Measurements from ENCODE around the gene NCOA7.

The NCOA7 gene

GRCh38 chr6:125747589-125748405, 43.0 kb upstream of the NCOA7 start:
- H3K27ac ChIP-seq, result no peak overlapping the region
- no peaks in the 10 kb centered on the region for H3K9me3 ChIP-seq
- H3K36me3 ChIP-seq, result no peaks in the 10 kb centered on the region
- peak overlapping the region; percentile 75 for H3K4me3 ChIP-seq
- H4K20me1 ChIP-seq, result peaks cover 29% of the 10 kb centered on the region
- TF ChIP-seq Cebpa-rat (IDR thresholded peaks at IDR 0.05), result no peak
- peaks cover 76% of the 10 kb centered on the region for H3K27me3 ChIP-seq
- H3K9ac ChIP-seq, result peak overlapping the region; percentile 11; the same call in 1 of the 2 replicates
- H3K4me1 ChIP-seq, result peaks cover 30% of the 10 kb centered on the region
- H3K4me2 ChIP-seq, result peak overlapping the region; percentile 98

GRCh38 chr6:125748406-125749172, 42.2 kb upstream of the NCOA7 start:
- no peak for TF ChIP-seq Cebpa-rat (IDR thresholded peaks at IDR 0.05)
- Histone ChIP-seq H4K20me1 (peaks cover 29% of the 10 kb centered on the region), H3K4me3 (peak overlapping the region; percentile 75), H3K27ac (no peak overlapping the region), H3K4me2 (peak overlapping the region; percentile 98), H3K9ac (peak overlapping the region; percentile 11; the same call in 1 of the 2 replicates), H3K36me3 (no peaks in the 10 kb centered on the region), H3K9me3 (no peaks in the 10 kb centered on the region), H3K4me1 (peaks cover 30% of the 10 kb centered on the region), H3K27me3 (peaks cover 75% of the 10 kb centered on the region)

- no peak for TF ChIP-seq Cebpa-rat (IDR thresholded peaks at IDR 0.05)
- H3K4me2 ChIP-seq, result peak within 1 kb of the TSS; percentile 98
- H3K9me3 ChIP-seq, result no peaks in the 10 kb centered on the region
- H3K4me3 ChIP-seq, result peak within 1 kb of the TSS; percentile 75
- H4K20me1 ChIP-seq, result peaks cover 29% of the 10 kb centered on the region
- H3K36me3 ChIP-seq, result no peaks in the 10 kb centered on the region
- no peak within 1 kb of the TSS for H3K27ac ChIP-seq
- no peak within 1 kb of the TSS; the same call in 1 of the 2 replicates for H3K9ac ChIP-seq
- peaks cover 30% of the 10 kb centered on the region for H3K4me1 ChIP-seq
- peaks cover 73% of the 10 kb centered on the region for H3K27me3 ChIP-seq
Observed at GRCh38 chr6:125749173-125749864, 41.4 kb upstream of the NCOA7 start, which contains the start of gene HEY2. TSS of gene HEY2 (plus strand) at chr6:125749632. CDS start at chr6:125749777, 145 bp downstream.

GRCh38 chr6:125749865-125750691, 40.7 kb upstream of the NCOA7 start:
- peak overlapping the region; percentile 75 for H3K4me3 ChIP-seq
- no peaks in the 10 kb centered on the region for H3K36me3 ChIP-seq
- H3K4me2 ChIP-seq, result peak overlapping the region; percentile 98
- peaks cover 71% of the 10 kb centered on the region for H3K27me3 ChIP-seq
- no peak overlapping the region; the same call in 1 of the 2 replicates for H3K9ac ChIP-seq
- H3K27ac ChIP-seq, result no peak overlapping the region
- no peak for TF ChIP-seq Cebpa-rat (IDR thresholded peaks at IDR 0.05)
- H3K9me3 ChIP-seq, result no peaks in the 10 kb centered on the region
- peaks cover 29% of the 10 kb centered on the region for H4K20me1 ChIP-seq
- H3K4me1 ChIP-seq, result peaks cover 30% of the 10 kb centered on the region

GRCh38 chr6:125750692-125751333, 39.9 kb upstream of the NCOA7 start:
- H3K27me3 ChIP-seq, result peaks cover 64% of the 10 kb centered on the region
- peaks cover 25% of the 10 kb centered on the region for H4K20me1 ChIP-seq
- no peak overlapping the region for H3K4me2 ChIP-seq
- H3K4me3 ChIP-seq, result no peak overlapping the region
- H3K9me3 ChIP-seq, result no peaks in the 10 kb centered on the region
- H3K27ac ChIP-seq, result no peak overlapping the region
- TF ChIP-seq Cebpa-rat (IDR thresholded peaks at IDR 0.05), result no peak
- no peak overlapping the region for H3K9ac ChIP-seq
- H3K4me1 ChIP-seq, result peaks cover 30% of the 10 kb centered on the region
- no peaks in the 10 kb centered on the region for H3K36me3 ChIP-seq

GRCh38 chr6:125751334-125751916, 39.3 kb upstream of the NCOA7 start:
- H3K27ac ChIP-seq, result no peak overlapping the region
- no peak for TF ChIP-seq Cebpa-rat (IDR thresholded peaks at IDR 0.05)
- no peaks in the 10 kb centered on the region for H3K36me3 ChIP-seq
- no peak overlapping the region for H3K4me3 ChIP-seq
- no peak overlapping the region for H3K9ac ChIP-seq
- no peaks in the 10 kb centered on the region for H3K9me3 ChIP-seq
- peaks cover 30% of the 10 kb centered on the region for H3K4me1 ChIP-seq
- H3K4me2 ChIP-seq, result no peak overlapping the region
- peaks cover 58% of the 10 kb centered on the region for H3K27me3 ChIP-seq
- peaks cover 22% of the 10 kb centered on the region for H4K20me1 ChIP-seq

- H4K20me1 ChIP-seq, result peaks cover 14% of the 10 kb centered on the region
Observed at GRCh38 chr6:125752773-125753172, 38.0 kb upstream of the NCOA7 start.

GRCh38 chr6:125753218-125753936, 37.4 kb upstream of the NCOA7 start:
- Histone ChIP-seq H3K4me2 (no peak overlapping the region), H3K9me3 (no peaks in the 10 kb centered on the region), H3K4me1 (peaks cover 15% of the 10 kb centered on the region), H3K36me3 (no peaks in the 10 kb centered on the region), H3K9ac (no peak overlapping the region), H4K20me1 (peaks cover 8% of the 10 kb centered on the region), H3K27me3 (peaks cover 38% of the 10 kb centered on the region), H3K27ac (no peak overlapping the region), H3K4me3 (no peak overlapping the region)
- no peak for TF ChIP-seq Cebpa-rat (IDR thresholded peaks at IDR 0.05)

More at GRCh38 chr6:125752773-125753172, 38.0 kb upstream of the NCOA7 start:
- Histone ChIP-seq H3K4me3 (no peak overlapping the region), H3K4me1 (peaks cover 22% of the 10 kb centered on the region), H3K9me3 (no peaks in the 10 kb centered on the region), H3K36me3 (no peaks in the 10 kb centered on the region), H3K27ac (no peak overlapping the region), H3K4me2 (no peak overlapping the region), H3K9ac (no peak overlapping the region), H3K27me3 (peaks cover 44% of the 10 kb centered on the region)
- no peak for TF ChIP-seq Cebpa-rat (IDR thresholded peaks at IDR 0.05)
